ENCODE results near the gene CASP10. TPM values are rescaled to one million over a fixed set of nuclear protein-coding genes. Genes with fewer than 3 reads are reported as not detected.

The CASP10 gene
- total and polyA plus RNA-seq, 2 of the 13 experiments (the other 11 are each of a cell fraction or from before 2014, with no cell fraction given): 22.2 to 23.8 TPM

- TF ChIP-seq, protein P1, sequence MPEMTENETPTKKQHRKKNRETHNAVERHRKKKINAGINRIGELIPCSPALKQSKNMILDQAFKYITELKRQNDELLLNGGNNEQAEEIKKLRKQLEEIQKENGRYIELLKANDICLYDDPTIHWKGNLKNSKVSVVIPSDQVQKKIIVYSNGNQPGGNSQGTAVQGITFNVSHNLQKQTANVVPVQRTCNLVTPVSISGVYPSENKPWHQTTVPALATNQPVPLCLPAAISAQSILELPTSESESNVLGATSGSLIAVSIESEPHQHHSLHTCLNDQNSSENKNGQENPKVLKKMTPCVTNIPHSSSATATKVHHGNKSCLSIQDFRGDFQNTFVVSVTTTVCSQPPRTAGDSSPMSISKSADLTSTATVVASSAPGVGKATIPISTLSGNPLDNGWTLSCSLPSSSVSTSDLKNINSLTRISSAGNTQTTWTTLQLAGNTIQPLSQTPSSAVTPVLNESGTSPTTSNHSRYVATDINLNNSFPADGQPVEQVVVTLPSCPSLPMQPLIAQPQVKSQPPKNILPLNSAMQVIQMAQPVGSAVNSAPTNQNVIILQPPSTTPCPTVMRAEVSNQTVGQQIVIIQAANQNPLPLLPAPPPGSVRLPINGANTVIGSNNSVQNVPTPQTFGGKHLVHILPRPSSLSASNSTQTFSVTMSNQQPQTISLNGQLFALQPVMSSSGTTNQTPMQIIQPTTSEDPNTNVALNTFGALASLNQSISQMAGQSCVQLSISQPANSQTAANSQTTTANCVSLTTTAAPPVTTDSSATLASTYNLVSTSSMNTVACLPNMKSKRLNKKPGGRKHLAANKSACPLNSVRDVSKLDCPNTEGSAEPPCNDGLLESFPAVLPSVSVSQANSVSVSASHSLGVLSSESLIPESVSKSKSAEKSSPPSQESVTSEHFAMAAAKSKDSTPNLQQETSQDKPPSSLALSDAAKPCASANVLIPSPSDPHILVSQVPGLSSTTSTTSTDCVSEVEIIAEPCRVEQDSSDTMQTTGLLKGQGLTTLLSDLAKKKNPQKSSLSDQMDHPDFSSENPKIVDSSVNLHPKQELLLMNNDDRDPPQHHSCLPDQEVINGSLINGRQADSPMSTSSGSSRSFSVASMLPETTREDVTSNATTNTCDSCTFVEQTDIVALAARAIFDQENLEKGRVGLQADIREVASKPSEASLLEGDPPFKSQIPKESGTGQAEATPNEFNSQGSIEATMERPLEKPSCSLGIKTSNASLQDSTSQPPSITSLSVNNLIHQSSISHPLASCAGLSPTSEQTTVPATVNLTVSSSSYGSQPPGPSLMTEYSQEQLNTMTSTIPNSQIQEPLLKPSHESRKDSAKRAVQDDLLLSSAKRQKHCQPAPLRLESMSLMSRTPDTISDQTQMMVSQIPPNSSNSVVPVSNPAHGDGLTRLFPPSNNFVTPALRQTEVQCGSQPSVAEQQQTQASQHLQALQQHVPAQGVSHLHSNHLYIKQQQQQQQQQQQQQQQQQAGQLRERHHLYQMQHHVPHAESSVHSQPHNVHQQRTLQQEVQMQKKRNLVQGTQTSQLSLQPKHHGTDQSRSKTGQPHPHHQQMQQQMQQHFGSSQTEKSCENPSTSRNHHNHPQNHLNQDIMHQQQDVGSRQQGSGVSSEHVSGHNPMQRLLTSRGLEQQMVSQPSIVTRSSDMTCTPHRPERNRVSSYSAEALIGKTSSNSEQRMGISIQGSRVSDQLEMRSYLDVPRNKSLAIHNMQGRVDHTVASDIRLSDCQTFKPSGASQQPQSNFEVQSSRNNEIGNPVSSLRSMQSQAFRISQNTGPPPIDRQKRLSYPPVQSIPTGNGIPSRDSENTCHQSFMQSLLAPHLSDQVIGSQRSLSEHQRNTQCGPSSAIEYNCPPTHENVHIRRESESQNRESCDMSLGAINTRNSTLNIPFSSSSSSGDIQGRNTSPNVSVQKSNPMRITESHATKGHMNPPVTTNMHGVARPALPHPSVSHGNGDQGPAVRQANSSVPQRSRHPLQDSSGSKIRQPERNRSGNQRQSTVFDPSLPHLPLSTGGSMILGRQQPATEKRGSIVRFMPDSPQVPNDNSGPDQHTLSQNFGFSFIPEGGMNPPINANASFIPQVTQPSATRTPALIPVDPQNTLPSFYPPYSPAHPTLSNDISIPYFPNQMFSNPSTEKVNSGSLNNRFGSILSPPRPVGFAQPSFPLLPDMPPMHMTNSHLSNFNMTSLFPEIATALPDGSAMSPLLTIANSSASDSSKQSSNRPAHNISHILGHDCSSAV (CRISPR knock-in tag; IDR thresholded peaks at IDR 0.05; ENCODE audit: borderline replicate concordance): no peak
- TF ChIP-seq NAIF1 (CRISPR knock-in tag; IDR thresholded peaks at IDR 0.05; ENCODE audit: borderline replicate concordance) (0 out of 2 replicates have a peak, but pooled peaks have one; percentile 5), MYC (CRISPR knock-in tag; IDR thresholded peaks at IDR 0.05; ENCODE audit: borderline replicate concordance) (no peak), MXD3 (CRISPR knock-in tag; IDR thresholded peaks at IDR 0.05) (0 out of 2 replicates have a peak, but pooled peaks have one; percentile 34), SMARCC2 (IDR thresholded peaks at IDR 0.05) (no peak), ZMYM2 (CRISPR knock-in tag; IDR thresholded peaks at IDR 0.05) (0 out of 2 replicates have a peak, but pooled peaks have one; percentile 16), GABPA (IDR thresholded peaks at IDR 0.05; ENCODE audit: low read depth, low read length) (no peak), GABPA (CRISPR knock-in tag; IDR thresholded peaks at IDR 0.05; ENCODE audit: low read depth) (no peak), MAFK (conservative IDR thresholded peaks at IDR 0.05 in 1 of 2, IDR thresholded peaks at IDR 0.05 in 1 of 2; ENCODE audit: low read length in 2 of 2) (peak; percentile 36 to 55; a peak in 2 of 4 replicates), POLR2G (IDR thresholded peaks at IDR 0.05; ENCODE audit: low read depth, low read length) (no peak), ZNF292 (CRISPR knock-in tag; IDR thresholded peaks at IDR 0.05; ENCODE audit: borderline replicate concordance, low read depth) (no peak), ZUFSP (CRISPR knock-in tag; IDR thresholded peaks at IDR 0.05; ENCODE audit: borderline replicate concordance) (no peak), CSRNP1 (CRISPR knock-in tag; IDR thresholded peaks at IDR 0.05) (no peak), ZKSCAN5 (CRISPR knock-in tag; IDR thresholded peaks at IDR 0.05) (no peak), MYNN (CRISPR knock-in tag; IDR thresholded peaks at IDR 0.05; ENCODE audit: low read depth) (no peak), NFYC (CRISPR knock-in tag; IDR thresholded peaks at IDR 0.05) (no peak), ZNF788 (CRISPR knock-in tag; IDR thresholded peaks at IDR 0.05; ENCODE audit: borderline replicate concordance) (no peak), ZNF768 (CRISPR knock-in tag; IDR thresholded peaks at IDR 0.05) (no peak)
- TF ChIP-seq, protein P2, sequence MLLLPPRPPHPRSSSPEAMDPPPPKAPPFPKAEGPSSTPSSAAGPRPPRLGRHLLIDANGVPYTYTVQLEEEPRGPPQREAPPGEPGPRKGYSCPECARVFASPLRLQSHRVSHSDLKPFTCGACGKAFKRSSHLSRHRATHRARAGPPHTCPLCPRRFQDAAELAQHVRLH (CRISPR knock-in tag; IDR thresholded peaks at IDR 0.05; ENCODE audit: borderline replicate concordance, low read depth): no peak
Measured at GRCh38 chr2:201205515-201205849, 22.5 kb downstream of the CASP10 start (continued).

Measured in HepG2 (cell line).